ENCODE results near the gene ZNF148.
A peak's percentile ranks its signal among the peaks of the same experiment; 100 is the strongest.

Gene ZNF148

GRCh38 chr3:125212509-125213363, 162.4 kb downstream of the ZNF148 start, which contains the start of gene SLC12A8:
Gene SLC12A8 (minus strand): TSS chr3:125212748. CDS start chr3:125211349, 1,399 bp downstream.
- DNase-seq: no peak

- no peak for DNase-seq
Observed at GRCh38 chr3:125212091-125212508, 163.0 kb downstream of the ZNF148 start.

- no peak for DNase-seq
Observed at GRCh38 chr3:125211523-125212090, 163.5 kb downstream of the ZNF148 start.

- no peak for DNase-seq
Observed at GRCh38 chr3:125207949-125208568, 167.1 kb downstream of the ZNF148 start.

- peak in 1 of 2 experiments; percentile 1 for DNase-seq
Observed at GRCh38 chr3:125207507-125207906, 167.6 kb downstream of the ZNF148 start.

- DNase-seq: no peak
Observed at GRCh38 chr3:125206934-125207333, 168.2 kb downstream of the ZNF148 start.

GRCh38 chr3:125203731-125204130, 171.4 kb downstream of the ZNF148 start:
- no peak for DNase-seq

- no peak for DNase-seq
Observed at GRCh38 chr3:125202197-125202596, 172.9 kb downstream of the ZNF148 start.

- DNase-seq: no peak
Observed at GRCh38 chr3:125200731-125201139, 174.4 kb downstream of the ZNF148 start.

- DNase-seq: no peak
Observed at GRCh38 chr3:125194849-125195601, 180.1 kb downstream of the ZNF148 start.

GRCh38 chr3:125194061-125194848, 180.9 kb downstream of the ZNF148 start:
- no peak for DNase-seq

GRCh38 chr3:125192190-125193035, 182.7 kb downstream of the ZNF148 start:
- DNase-seq: no peak

GRCh38 chr3:125191730-125192129, 183.4 kb downstream of the ZNF148 start:
- DNase-seq: no peak

GRCh38 chr3:125191256-125191655, 183.9 kb downstream of the ZNF148 start:
- DNase-seq: no peak

GRCh38 chr3:125190786-125191185, 184.3 kb downstream of the ZNF148 start:
- DNase-seq: no peak

GRCh38 chr3:125189378-125190165, 185.6 kb downstream of the ZNF148 start:
- DNase-seq: no peak

GRCh38 chr3:125188955-125189354, 186.2 kb downstream of the ZNF148 start:
- no peak for DNase-seq

- DNase-seq: no peak
Observed at GRCh38 chr3:125187599-125187910, 187.6 kb downstream of the ZNF148 start.

GRCh38 chr3:125186800-125187598, 188.1 kb downstream of the ZNF148 start:
- DNase-seq: peak; percentile 18 to 77
